HTERT RPE-1 (cell line): ENCODE data around the gene MTHFSD.

Experiments
- in situ Hi-C: fragments of 300-500 bp; cut with MboI; formaldehyde crosslinking; loops from 4 replicates; pipeline ENCODE4 v1.14.3; 2020; ENCODE audit warnings: low sequenced_read_pairs

MTHFSD gene

DNA sequence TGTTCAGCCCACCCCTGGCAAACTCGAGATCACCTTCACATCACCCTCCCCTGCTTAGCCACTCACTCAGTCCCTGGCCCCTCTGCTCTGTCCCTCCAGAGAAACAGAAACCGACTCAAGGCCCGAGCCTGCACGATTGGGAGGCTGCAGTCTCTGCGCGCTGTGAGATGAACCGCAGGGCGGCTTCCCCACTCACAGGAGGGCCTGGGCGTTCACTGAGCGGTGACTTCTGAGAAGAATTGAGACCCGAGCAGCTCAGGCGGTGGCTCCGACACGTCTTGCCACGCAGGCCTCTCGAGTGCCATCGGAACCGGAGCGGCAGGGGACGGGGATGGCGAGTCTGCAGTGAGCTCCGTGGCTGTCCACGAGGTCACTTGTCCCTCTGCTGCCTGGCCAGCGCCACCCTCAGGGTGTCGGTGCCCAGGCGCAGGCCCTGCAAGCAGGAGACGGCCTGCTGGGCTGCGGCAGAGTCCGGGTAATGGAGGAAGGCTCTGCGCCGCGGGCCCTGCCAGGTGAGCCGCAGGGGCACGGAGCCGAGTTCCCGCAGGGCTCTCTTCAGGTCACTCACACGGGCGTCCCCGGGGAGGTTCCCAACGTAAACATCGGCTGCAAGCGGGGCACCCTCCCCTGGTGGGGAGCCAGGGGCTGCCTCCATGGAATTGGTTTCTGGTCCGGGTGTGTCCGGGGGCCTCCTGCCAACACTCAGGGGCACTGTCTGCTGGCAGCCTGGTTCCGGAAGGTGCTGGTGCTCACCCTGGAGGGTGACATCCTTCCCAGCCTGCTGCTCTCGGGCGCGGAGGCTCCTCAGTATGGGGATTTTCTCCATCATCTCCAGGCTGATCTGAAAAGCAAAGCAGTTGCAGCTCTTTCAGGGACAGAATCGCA lies 23.2 kb downstream of the MTHFSD start:
- in situ Hi-C loops: no loop called here

- in situ Hi-C loops: no loop called here
Observed at GRCh38 chr16:86531191-86531545, 23.9 kb downstream of the MTHFSD start.

GRCh38 chr16:86530251-86531190 lies 24.5 kb downstream of the MTHFSD start:
- in situ Hi-C loops: no loop called here

- in situ Hi-C loops: no loop called here
Observed at GRCh38 chr16:86529160-86529559, 25.9 kb downstream of the MTHFSD start.

GRCh38 chr16:86528061-86528929 lies 26.7 kb downstream of the MTHFSD start:
- in situ Hi-C loops: no loop called here

DNA sequence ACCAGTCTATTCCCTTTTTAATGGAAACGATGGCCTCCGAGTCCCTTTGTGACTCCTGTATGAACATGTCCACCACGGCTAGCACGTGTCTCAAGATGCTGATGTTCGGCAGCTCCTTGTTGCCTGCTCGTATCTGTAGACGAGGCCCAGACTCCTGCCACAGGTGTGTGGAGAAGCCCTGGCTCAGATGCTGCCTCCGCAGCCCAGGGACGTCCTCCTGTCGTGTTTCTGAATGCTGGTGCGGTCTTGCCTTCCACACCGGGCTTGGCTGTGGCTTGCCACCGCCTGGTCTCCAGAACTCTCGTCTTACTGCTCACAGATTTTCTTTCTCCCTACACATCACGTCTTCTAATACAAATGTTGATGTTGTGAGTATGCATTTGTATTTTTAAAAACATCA lies 27.7 kb downstream of the MTHFSD start:
- in situ Hi-C loops: no loop called here

GRCh38 chr16:86525696-86526095 lies 29.3 kb downstream of the MTHFSD start:
- in situ Hi-C loops: no loop called here

- in situ Hi-C loops: no loop called here
Observed at GRCh38 chr16:86524029-86524428, 31.0 kb downstream of the MTHFSD start.

DNA sequence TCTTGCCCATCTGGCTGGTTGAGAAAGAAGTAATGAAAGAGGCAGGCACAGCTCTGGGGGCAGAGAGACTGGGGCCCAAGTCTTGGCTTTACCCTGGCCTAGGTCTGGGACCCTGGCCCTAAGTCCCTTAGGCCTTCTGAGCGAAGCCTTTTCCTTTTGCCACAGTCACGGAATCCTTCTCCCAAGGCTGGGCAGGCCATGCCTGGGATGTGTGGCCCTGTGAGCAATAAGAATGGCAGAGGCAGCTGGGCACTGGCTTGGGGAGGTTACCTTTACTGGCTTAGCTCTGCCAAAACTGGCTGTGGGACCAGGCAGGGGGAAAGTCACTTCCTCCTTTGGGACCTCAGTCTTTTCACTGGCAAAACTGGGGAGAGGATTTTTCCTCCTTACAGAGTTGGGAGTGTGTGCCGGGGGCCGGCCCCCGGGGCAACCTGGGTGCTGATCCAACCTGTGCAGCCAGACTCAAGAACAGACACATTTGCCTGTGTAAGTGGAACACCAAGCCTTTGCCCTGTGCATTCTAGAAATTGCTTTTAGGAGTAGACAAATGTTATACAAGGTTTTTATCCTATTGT lies 31.8 kb downstream of the MTHFSD start:
- in situ Hi-C loops: no loop called here

DNA sequence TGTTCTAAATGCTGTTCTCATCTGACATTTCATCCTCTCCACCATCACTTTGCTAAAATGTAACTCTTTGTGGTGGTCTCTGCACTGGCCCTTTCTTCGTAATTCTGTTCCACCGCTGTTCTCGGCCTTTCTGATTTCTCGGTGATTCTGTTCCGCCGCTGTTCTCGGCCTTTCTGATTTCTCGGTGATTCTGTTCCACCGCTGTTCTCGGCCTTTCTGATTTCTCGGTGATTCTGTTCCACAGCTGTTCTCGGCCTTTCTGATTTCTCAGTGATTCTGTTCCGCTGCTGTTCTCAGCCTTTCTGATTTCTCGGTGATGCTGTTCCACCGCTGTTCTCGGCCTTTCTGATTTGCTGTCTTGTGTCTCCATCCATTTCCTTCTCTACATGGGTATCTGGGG lies 32.4 kb downstream of the MTHFSD start:
- in situ Hi-C loops: no loop called here

- in situ Hi-C loops: no loop called here
Observed at GRCh38 chr16:86521236-86522197, 33.5 kb downstream of the MTHFSD start.

GRCh38 chr16:86520317-86521210 lies 34.5 kb downstream of the MTHFSD start:
- in situ Hi-C loops: no loop called here

- in situ Hi-C loops: no loop called here
Observed at GRCh38 chr16:86519649-86520316, 35.3 kb downstream of the MTHFSD start.

- in situ Hi-C loops: no loop called here
Observed at GRCh38 chr16:86519007-86519648, 35.9 kb downstream of the MTHFSD start.

GRCh38 chr16:86517652-86518258 lies 37.3 kb downstream of the MTHFSD start:
- in situ Hi-C loops: no loop called here

- in situ Hi-C loops: no loop called here
Observed at GRCh38 chr16:86517033-86517432, 38.0 kb downstream of the MTHFSD start.

DNA sequence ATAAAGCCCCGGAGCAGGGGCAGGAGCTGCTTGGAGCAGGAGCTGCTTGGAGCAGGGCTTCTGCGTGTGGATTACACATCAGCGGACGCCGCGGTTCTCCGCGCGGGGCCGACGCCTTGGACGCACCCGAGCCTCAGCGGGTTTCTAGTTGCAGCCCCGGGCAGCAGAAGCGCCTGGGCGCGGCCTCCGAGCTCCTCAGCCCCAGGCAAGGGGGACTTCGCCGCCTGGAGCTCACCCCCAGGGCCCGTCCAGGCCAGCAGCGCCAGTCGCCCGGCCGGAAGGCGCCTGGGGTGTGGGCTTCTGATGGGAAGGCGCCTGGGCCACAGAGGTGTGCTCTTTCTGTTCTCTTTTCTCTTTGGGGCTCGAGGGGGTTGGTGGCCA lies 38.4 kb downstream of the MTHFSD start:
- in situ Hi-C loops: no loop called here
